GM19193 (cell line): Measurements from ENCODE around the gene GALNT4.

Experiments used
- POLR2A ChIP-seq: IDR thresholded peaks from 4 replicates; pipeline ENCODE4 v1.6.1; 2011; ENCODE audit not compliant: insufficient read depth, insufficient read length; ENCODE audit errors: extremely low read depth

Gene GALNT4

DNA sequence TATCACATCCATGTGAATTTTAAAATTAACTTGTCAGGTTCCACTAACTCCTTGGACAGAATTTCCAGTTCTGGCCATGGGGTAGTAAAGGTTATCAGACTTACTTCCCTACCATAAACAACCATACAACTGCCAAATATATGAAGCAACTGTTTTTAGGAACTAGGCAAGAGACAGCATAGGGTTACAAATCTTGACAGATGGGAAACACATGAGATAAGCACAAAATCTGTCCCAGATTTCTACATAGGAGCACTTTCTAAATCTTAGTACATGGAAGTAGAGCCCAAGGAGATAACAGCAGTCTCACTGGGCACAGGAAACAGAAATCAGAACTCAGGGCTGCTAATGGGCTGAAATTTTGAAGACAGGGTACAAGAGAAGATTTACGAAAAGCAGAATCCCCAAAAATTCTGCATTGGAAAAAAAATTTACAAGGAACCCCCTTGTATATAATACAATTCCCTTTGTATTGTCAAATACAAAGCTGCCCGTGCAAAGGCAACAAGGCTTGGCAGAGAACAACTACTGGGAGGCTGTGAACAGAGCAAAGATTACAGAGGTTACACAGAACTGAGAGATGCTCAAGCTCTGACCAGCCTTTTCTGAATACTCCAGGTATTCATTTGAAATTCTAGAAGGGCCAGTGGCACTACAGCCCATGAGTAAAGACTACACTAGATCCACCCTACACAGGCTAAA lies 43.2 kb downstream of the GALNT4 start:
- TF ChIP-seq POLR2A: no peak

DNA sequence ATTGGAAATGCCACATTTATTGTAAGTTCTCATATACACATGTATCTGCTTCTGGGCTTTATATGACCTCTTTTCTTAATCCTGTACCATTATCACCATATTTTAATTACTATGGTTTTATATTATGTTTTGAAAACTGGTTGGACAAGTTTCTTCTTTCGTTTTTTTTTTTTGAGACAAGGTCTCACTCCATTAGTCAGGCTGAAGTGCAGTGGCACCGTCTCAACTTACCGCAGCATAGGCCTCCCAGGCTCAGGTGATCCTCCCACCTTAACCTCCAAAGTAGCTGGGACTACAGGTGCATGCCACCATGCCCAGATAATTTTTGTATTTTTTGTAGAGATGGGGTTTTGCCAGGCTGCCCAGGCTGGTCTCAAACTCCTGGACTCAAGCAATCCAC lies 44.6 kb downstream of the GALNT4 start:
- TF ChIP-seq POLR2A: no peak

DNA sequence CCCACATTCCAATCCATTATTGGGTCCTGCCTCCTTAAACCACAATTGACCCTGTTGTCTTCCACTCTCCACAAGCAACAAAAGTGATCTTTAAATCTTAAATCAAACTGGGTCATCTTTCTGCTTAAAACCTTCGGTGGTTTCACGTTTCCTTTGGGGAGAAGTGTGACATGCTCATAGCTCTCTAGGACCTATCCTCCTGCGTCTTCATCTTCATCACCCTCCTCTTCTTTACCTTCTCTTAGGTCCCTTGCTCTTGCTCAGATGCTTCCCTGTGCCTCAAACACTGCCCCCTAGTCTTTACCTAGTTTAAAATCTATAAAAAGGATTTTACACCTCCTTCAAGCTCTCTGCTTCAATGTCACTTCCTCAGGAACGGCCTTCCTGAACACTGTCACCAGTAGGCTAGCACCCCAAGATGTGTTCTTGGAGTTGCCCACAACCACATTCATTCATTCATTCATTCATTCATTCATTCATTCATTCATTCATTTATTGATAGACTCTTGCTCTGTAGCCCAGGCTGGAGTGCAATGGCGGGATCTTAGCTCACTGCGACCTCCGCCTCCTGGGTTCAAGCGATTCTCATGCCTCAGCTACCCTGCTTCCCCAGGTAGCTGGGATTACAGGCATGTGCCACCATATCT lies 46.8 kb downstream of the GALNT4 start:
- TF ChIP-seq POLR2A: no peak

DNA sequence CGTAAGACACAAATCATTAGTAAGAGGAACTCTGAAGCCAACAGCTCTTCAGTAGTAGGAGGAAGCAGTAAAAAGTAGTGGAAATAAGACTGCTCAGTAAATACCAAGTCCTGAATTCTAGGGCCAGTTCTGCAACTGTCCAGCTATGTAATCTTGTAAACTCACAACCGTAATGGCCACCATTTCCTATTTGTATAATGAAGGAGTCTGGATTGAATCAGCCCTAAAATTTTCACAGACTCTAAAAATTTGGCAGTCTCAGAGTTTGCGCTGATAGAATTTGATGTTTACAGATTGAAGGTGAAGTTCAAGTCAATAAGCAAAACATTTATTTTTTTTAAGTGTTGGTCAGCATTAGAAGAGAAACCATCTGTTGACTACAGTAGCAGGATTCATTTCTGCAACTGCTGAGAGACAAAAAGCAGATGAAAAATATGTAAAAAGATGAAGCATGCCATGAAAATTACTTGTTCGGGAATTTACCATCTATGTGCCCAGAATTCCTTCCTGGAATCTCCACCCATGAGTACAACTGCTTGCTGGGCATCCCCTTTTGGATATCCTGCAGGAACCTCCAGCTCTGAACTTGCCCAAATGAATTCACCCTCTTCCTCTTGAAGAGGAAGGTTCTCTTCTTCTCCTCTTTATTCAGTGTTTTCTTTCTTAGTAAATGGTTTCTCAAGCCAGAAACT lies 47.5 kb downstream of the GALNT4 start:
- TF ChIP-seq POLR2A: no peak

DNA sequence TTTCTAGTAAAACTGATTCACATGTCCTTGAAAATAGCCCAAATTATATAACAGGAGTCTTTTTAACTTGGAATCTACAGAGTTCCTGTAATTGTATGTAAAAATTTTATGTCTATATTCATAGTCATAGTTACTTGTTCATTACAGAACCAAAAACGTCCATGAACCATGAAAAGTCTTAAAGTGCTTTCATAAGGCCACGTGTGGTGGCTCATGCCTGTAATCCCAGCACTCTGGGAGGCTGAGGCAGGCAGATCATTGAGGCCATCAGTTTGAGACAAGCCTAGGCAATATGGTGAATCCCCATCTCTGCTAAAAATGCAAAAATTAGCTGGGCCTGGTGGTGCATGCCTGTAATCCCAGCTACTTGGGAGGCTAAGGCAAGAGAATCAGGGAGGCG lies 48.4 kb downstream of the GALNT4 start:
- TF ChIP-seq POLR2A: no peak

DNA sequence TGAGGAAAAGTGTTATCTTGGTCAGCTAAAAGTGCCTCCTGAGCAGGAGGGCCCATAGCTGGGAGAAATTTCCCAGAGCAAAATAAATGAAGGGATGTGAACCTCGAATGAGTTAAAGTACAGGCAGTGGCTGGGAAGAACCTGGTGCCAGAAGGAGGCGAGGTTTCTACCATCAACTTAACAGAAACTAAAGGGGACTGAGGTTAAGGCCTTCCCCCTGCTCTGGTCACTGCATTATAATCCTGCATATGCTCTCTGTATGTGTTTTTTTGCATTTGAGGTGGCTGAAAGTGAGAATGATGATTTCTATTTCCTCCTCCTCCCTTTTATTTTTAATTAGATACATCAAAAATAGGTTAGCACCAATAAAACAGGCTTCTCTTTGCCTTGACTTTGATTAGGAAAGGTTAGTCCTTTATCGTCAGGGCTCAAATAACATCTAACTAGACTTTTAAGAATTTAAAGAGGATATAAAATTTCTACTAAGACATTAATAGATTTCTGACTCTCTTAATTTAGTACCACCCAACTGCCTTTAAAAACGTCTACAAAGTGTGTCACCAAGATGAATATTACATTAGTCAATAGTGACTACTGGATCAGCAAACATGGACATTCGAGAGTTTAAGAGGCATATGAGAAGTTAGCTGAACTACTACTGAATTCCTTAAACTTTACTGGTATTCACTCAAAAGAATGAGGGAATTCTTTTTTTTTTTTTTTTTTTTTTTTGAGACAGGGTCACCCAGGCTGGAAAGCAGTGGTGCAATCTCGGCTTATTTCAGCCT lies 49.2 kb downstream of the GALNT4 start:
- no peak for TF ChIP-seq POLR2A

DNA sequence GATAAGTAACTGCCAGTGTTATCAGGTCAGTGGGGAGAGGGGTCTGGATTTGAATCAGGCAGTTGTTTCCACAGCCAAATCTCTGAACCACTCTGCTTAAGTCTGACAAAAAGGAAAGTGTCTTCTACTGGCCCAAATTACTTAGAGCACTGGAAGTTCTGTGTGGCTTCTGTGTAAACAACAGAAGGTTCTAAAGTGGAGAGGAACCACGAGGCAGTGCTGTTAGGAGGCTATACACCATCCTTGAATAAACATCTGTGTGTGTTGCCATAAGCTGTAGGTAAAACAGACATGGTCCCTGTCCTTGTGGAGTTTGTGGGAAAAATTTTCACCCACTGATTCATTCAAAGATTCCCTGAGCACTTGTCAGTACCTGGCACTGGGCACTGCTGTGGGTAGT lies 50.0 kb downstream of the GALNT4 start:
- TF ChIP-seq POLR2A: no peak
